ENCODE data around the gene CPNE4.
"Not testable (repeated sequence)": the region's sequence is repeated elsewhere in the genome, so short reads cannot be mapped to it uniquely, and the experiment has no call there.

CPNE4 gene

GRCh38 chr3:132016061-132017041 lies 18.5 kb downstream of the CPNE4 start:
- no peak for DNase-seq (ENCODE audit: low spot score)

- DNase-seq (ENCODE audit: low spot score): no peak
These were observed 20.7 kb downstream of the CPNE4 start for GRCh38 chr3:132014105-132014504.

- no peak for DNase-seq (ENCODE audit: low spot score)
These were observed 25.6 kb downstream of the CPNE4 start for GRCh38 chr3:132009241-132009640.

GRCh38 chr3:132008837-132009236 lies 26.0 kb downstream of the CPNE4 start:
- no peak for DNase-seq (ENCODE audit: low spot score)

GRCh38 chr3:132007617-132008016 lies 27.2 kb downstream of the CPNE4 start:
- no peak for DNase-seq (ENCODE audit: low spot score)

GRCh38 chr3:132006605-132007204 lies 28.1 kb downstream of the CPNE4 start:
- no peak for DNase-seq (ENCODE audit: low spot score)

- DNase-seq (ENCODE audit: low spot score): no peak
These were observed 30.2 kb downstream of the CPNE4 start for GRCh38 chr3:132004571-132004970.

- DNase-seq (ENCODE audit: low spot score): no peak
These were observed 31.1 kb downstream of the CPNE4 start for GRCh38 chr3:132003685-132004084.

GRCh38 chr3:132001999-132002398 lies 32.8 kb downstream of the CPNE4 start:
- no peak for DNase-seq (ENCODE audit: low spot score)

GRCh38 chr3:132001036-132001435 lies 33.8 kb downstream of the CPNE4 start:
- DNase-seq (ENCODE audit: low spot score): no peak

- DNase-seq (ENCODE audit: low spot score): no peak
These were observed 36.8 kb downstream of the CPNE4 start for GRCh38 chr3:131998027-131998426.

- no peak for DNase-seq (ENCODE audit: low spot score)
These were observed 38.9 kb downstream of the CPNE4 start for GRCh38 chr3:131995891-131996290.

- DNase-seq (ENCODE audit: low spot score): no peak
These were observed 45.5 kb downstream of the CPNE4 start for GRCh38 chr3:131989318-131989717.

- no peak for DNase-seq (ENCODE audit: low spot score)
These were observed 46.6 kb downstream of the CPNE4 start for GRCh38 chr3:131988209-131988608.

- DNase-seq (ENCODE audit: low spot score): no peak
These were observed 51.1 kb downstream of the CPNE4 start for GRCh38 chr3:131983689-131984088.

GRCh38 chr3:131981323-131981722 lies 53.5 kb downstream of the CPNE4 start:
- no peak for DNase-seq (ENCODE audit: low spot score)

- DNase-seq (ENCODE audit: low spot score): no peak
These were observed 58.4 kb downstream of the CPNE4 start for GRCh38 chr3:131976448-131976847.

GRCh38 chr3:131975047-131975446 lies 59.8 kb downstream of the CPNE4 start:
- no peak for DNase-seq (ENCODE audit: low spot score)

GRCh38 chr3:131973731-131974130 lies 61.1 kb downstream of the CPNE4 start:
- no peak for DNase-seq (ENCODE audit: low spot score)

GRCh38 chr3:131972550-131972949 lies 62.3 kb downstream of the CPNE4 start:
- no peak for DNase-seq (ENCODE audit: low spot score)

GRCh38 chr3:131972091-131972490 lies 62.7 kb downstream of the CPNE4 start:
- DNase-seq (ENCODE audit: low spot score): no peak

GRCh38 chr3:131963442-131963841 lies 71.4 kb downstream of the CPNE4 start:
- not testable (repeated sequence) for DNase-seq (ENCODE audit: low spot score)

- DNase-seq (ENCODE audit: low spot score): no peak
These were observed 71.8 kb downstream of the CPNE4 start for GRCh38 chr3:131962982-131963381.
